Measurements from ENCODE around the gene TMEM248.
A peak's percentile ranks its signal among the peaks of the same experiment; 100 is the strongest.
"Not testable (repeated sequence)": the region's sequence is repeated elsewhere in the genome, so short reads cannot be mapped to it uniquely, and the experiment has no call there.

TMEM248 gene

DNA sequence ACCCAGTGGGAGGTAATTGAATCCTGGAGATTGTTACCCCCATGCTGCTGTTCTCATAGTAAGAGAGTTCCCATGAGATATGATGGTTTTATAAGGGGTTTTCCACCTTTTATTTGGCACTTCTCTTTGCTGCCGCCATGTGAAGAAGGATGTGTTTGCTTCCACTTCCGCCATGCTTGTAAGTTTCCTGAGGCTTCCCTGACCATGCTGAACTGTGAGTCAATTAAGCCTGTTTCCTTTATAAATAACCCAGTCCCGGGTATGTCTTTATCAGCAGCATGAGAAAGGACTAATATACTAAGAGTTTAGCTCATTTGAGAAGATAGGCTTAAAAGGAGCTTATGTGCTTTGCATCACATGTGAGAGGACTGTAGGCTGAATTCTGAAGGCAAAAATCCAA is 29.3 kb downstream of the TMEM248 start:
- DNase-seq (ENCODE audit: low read depth in 2 of 2): no peak

DNA sequence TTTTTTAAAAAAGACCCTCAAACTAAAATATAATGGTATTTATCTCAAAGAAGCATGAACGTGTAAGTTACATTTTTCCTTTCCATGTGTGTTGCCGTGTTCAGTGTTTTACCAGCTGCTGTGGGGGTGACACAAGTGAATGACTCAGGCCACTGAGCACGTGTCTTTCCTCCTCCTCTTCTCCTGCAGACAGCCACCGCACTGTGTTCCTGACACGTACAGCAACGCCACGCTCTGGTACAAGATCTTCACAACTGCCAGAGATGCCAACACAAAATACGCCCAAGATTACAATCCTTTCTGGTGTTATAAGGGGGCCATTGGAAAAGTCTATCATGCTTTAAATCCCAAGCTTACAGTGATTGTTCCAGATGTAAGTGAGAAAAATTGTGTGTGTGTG is 29.7 kb downstream of the TMEM248 start:
- DNase-seq (ENCODE audit: low read depth in 2 of 2): no peak

DNA sequence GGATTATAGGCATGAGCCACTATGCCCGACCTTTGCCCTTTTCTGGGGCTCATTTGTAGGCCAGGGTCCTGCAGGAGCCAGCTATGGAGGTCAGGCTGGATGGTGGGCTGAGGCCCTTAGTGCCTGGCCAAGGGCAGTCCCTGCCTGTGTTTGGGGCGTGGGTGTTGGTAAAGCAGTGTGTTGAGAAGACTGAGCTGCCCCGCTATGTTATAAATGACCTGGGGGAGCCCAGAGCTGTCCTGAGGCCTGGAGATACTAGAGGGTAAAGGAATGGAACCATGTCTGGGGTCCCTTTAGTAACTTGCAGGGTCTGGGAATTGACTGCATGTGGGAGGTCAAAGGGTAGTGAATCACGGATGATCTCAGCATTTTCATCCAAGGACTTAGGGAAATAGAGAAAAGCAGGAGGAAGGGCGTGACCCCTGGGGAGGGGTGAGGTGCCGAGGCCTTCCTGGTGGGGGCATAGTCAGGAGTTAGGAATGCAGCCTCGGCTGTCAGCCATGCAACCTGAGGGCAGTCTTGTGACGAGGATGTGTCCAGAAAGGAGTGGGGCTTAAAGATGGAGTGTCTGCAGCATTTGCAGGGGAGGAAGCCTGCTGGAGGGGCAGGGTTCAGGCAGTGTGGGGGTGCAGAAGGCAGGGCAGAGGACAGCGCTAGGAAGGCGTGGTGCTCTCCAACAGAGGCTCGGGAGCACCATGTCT is 31.5 kb downstream of the TMEM248 start:
- DNase-seq (ENCODE audit: low read depth in 2 of 2): no peak

DNA sequence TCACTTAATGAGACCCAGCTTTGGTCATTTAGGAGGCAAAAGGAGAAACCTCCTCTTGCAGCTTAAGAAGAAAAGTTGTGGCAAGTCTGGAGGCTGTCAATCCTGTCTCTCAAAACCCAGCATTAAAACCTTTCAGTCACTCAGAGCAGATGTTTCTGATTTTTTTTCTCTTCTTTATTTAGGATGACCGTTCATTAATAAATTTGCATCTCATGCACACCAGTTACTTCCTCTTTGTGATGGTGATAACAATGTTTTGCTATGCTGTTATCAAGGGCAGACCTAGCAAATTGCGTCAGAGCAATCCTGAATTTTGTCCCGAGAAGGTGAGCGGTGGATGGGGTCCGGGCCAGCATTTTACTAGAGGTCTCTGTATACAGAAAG is 32.0 kb downstream of the TMEM248 start:
- no peak for DNase-seq (ENCODE audit: low read depth in 2 of 2)

DNA sequence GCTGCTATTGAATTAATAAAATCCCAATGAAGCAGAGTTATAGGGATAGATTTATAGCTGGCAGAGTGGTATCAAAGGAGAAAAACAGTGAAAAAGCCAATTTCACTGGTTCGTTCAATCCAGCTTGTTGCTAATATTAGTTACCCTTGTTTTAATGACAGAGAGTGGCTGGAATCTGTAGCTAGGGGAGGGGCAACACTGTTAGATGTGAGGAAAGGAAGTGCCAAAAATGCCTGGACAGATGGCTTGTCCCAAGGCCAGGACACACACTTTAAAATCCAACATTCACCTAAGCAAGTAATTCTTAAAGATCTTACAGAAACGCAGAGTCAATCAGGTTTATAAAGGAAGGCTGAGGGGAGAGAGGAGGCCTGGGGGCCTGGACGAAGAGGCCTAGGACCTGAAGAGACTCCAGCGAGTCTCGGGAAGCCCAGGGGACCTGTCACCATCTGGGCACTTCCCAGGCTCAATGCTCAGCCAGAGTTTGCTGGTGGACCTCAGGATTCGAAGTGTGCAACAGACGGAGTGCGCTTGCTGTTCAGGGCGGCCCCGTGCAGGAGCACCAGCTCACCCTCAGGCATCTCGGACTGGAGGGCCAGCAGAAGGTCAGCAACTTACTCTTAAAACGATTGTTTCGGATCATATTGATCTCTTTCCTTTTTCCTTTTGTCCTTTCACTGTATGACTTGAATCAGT is 36.7 kb downstream of the TMEM248 start:
- no peak for DNase-seq (ENCODE audit: low read depth in 2 of 2)

DNA sequence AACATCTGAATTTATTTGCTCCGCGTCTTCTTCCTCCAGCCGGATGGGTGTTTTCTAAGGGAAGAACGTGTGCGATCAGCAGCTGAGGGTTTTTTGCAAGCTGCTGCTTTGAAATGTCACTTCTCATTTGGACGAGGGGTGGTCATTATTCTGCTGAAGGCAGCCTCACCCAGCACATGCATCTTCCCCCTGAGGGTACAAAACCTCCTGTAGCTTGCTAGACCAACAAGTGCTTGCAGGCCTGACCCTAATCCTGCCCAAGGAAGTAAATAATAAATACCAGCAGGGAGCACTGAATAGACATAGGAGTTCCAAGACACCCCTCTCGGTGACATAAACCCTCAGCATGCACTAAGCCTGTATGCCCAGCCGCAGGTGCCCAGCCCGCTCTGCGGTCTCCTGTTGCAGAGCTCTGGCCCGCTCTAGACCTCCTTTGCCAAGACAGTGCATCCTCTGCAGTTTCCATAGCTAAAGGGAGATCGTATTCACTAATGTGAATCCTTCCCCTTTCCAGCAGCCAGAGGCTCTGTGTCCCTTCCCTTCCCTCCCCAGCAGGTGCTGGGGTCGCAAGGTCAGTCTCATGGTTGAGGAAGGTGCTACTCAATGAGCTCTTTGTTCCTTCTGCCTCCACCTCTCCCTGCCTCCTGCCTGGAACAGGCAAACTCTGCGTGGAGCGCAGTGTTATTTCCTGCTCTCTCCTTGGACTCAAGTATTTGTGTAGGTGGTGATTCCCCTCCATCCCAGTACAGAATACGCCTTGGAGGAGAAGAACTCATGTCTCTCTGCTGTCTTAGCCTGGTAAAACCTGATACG is 37.7 kb downstream of the TMEM248 start:
- DNase-seq (ENCODE audit: low read depth in 2 of 2): no peak

DNA sequence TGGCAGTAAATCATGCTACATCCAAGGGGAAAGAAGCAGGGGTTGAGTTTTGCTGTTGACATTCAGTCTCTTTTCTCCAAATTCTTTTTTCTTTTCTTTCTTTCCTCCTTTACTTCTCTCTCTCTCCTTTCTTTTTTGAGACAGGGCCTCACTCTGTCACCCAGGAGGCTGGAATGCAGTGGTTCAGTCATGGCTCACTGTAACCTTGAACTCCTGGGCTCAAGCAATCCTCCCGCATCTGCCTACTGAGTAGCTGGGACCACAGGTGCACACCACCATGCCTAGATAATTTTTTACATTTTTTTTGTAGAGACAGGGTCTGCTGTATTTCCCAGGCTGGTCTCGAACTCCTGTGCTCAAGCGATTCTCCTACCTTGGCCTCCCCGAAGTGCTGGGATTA is 39.2 kb downstream of the TMEM248 start:
- DNase-seq (ENCODE audit: low read depth in 2 of 2): no peak

DNA sequence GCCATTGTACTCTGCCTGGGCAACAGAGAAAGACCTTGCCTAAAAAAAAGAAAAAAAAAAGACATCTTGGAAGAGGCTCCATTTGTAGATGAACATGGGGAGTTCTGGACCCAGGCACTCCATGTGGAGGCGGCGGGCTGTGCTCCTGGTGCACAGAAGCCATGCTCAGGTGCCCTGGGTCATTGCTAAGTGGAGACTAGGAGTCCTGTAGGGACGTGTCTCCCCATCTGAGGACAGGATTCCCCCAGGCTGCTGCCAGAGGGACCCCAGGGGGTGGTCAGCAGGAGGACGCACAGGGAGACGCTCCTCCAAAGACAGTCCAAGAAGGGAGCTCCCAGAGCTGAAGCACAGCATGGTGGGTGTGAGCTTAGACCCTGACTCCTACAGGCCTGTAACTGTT is 40.1 kb downstream of the TMEM248 start:
- DNase-seq (ENCODE audit: low read depth in 2 of 2): no peak

DNA sequence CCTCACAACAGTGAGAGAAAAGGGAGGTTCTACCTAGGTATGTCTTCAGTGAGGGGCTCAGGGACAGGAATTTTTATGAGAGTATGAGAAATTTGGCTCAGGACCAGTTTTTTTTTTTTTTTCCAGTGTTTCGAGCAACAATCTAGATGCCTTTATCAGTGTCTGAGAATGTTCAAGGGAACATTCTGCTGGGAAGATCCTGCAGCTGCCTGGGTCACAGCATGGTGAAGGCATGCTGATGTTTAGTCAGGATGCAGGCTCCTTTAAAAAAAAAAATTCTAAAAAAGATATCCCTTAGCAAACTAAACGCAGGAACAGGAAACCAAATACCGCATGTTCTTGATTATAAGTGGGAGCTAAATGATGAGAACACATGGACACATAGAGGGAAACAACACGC is 43.4 kb downstream of the TMEM248 start:
- DNase-seq (ENCODE audit: low read depth in 2 of 2): no peak

DNA sequence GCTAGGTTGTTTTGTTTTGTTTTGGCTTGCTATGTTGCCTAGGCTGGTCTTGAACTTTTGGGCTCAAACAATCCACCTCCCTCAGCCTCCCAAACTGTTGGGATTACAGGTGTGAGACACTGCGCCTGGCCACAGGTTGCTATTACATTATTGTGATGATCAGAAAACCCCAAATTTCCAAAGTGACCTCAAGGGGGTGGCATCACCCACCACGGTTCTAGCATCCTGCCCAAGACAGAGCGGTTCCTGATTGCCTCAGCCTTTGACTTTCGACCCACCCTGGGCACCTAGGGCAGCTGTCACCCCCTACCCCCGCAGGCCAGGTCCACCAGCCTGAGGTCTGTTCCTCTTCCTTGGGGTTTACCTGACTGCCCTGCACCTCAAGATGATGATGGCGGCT is 46.0 kb downstream of the TMEM248 start:
- no peak for DNase-seq (ENCODE audit: low read depth in 2 of 2)

DNA sequence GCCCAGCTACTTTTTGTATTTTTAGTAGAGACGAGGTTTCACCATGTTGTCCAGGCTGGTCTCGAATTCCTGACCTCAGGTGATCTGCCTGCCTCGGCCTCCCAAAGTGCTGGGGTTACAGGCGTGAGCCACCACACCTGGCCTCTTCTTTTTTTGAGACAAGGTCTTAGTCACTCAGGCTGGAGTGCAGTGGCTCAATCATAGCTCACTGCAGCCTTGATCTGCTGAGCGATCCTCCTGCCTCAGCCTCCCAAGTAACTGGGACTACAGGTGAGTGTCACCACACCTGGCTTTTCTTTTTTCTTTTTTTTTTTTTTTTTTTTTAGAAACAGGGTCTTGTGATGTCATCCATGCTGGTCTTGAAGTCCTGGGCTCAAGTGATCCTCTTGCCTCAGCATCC is 48.0 kb downstream of the TMEM248 start:
- DNase-seq (ENCODE audit: low read depth in 2 of 2): not testable (repeated sequence)

DNA sequence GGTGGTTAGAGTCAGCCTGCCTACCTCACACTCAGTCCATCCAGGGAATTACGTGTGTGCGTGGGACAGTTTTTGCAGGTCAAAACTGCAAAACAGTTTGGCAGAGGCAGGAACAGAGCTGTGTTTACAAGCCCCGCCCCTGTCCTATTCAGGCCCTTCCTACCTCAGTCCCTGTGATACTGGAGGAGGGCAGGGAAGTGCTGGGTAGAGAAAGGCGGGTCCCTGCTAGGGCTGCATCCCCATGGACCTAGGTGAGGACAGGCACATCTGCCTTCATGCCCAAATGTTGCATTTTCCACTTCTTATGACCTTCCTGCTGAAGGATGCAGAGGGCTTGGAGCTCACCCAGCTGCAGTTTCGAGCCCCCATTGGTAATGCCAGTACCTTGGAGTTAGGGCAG is 49.3 kb downstream of the TMEM248 start:
- DNase-seq (ENCODE audit: low read depth in 2 of 2): no peak

DNA sequence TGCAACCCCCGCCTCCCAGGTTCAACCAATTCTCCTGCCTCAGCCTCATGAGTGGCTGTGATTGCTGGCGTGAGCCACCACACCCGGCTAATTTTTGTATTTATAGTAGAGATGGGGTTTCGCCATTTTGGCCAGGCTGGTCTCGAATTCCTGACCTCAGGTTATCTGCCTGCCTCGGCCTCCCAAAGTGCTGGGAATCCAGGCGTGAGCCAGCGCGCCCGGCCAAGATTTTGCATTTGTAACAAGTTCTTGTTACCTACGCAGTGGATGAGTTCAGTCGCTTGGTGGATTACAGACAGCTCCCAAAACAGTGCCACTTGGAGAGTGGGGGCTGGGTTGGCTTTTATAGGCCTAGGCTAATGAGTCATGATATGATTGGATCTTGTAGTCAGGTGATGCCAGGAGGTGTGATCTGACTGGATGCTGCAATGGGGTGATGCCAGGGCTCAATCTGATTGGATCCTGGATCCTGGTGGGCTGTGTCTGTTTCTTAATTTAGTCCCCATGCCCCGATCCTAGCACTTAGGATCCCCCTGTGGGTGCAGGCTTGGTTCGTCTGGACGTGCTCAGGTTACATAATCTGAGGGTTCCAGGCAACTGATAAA is 54.1 kb downstream of the TMEM248 start:
- DNase-seq (ENCODE audit: low read depth in 2 of 2): no peak

DNA sequence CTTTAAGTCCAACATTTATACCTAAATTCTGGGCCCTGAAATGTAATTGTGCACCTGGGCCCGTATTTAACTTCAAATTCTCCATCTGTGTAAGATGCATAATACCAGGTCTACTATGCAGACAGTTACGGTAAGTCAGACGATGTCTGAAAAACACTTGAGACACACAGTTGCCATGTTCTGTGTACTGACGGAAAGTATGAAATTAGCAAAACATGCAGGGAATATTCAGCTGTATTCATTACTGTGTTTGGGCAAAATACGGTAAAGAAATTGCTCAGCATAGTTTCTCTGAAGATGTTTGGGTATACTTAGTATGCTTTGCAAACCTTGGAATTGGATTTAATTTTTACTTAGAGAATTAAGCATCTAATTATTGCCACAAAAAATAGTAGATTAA is 57.3 kb downstream of the TMEM248 start:
- DNase-seq (ENCODE audit: low read depth in 2 of 2): not testable (repeated sequence)

DNA sequence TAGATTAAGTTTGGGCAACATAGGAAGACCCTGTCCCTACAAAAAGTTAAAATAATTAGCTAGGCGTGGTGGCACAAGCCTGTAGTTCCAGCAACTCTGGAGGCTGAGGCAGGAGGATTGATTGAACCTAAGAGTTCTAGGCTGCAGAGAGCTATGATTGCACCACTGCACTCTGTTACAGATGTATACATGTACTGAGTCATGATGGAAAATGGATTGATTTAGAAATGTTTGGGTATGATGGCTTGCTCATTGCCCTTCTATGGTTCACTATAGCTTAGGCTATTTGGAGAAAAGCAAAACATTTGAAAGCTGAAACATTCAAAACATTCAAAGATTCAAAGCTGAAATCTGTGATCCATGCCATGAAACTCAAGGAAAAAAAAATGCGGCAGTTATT is 58.0 kb downstream of the TMEM248 start:
- DNase-seq (ENCODE audit: low read depth in 2 of 2): not testable (repeated sequence)

DNA sequence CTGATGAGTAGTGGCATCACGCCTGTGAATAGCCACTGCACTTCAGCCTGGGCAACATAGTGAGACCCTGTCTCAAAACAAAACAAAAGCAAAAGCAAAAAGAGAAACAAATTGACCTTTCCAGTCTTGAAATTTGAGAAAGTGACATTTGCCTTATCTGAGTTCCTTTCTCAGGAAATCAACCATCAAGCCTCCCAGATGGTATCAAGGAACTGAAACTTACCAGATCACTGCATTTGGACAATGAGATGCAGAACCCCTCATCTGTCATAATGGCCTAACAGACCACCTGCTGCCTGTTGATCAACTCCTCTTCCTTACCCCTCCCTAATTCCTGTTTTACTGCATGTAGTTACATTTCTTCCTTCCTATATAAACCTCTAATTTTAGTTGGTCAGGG is 59.3 kb downstream of the TMEM248 start:
- DNase-seq (ENCODE audit: low read depth in 2 of 2): not testable (repeated sequence)

DNA sequence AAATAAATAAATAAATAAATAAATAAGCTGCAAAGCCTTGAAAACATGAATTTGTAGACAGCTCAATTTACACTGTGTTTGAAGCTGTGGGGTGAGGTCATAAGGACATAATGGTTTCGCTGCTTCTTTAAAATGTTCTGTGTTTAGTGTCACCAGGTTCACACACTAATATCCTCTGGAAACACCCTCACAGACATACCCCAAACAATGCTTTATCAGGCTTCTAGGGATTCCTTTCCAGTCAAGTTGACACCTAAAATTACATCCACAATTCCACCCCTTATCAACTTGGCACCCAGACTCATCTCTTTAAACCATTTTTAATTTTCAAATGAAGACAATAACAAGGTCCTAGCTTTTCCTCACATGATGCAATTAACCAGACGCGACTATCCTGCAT is 68.5 kb downstream of the TMEM248 start:
- not testable (repeated sequence) for DNase-seq (ENCODE audit: low read depth in 2 of 2)

DNA sequence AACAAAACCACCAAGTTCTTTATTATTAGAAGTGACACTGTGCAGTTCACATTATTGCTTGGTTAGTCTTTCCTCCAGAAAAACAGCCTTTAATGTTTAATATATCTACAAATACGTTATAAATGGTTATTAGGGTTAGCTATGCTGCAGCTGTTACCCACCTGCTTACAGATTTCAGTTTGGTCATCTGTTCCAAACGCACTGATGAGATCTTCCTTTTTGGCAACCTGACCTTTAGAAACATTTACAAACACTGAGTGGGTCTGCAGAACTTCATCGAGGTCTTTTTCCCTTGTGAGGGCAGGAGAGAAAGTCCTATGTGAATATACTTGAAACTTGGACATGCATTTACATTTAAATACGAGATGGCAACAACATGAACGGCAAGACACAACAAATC is 73.0 kb downstream of the TMEM248 start:
- DNase-seq (ENCODE audit: low read depth in 2 of 2): not testable (repeated sequence)

DNA sequence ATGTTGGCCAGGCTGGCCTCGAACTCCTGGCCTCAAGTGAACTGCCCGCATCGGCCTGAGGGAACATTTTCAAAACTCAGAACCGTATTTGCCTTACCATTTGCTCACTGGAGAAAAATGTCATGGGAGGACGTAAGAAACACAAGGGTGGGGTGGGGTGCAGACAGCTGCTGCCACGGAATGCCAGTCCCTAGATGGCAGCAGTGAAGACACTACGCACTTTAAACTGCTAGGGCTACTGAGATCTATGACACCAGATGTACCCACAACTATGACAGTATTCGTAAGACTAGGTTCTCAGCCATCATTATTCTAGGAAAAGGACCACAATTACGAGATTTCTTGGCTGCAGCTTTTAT is 73.6 kb downstream of the TMEM248 start:
- DNase-seq (ENCODE audit: low read depth in 2 of 2): peak; percentile 15 to 22

DNA sequence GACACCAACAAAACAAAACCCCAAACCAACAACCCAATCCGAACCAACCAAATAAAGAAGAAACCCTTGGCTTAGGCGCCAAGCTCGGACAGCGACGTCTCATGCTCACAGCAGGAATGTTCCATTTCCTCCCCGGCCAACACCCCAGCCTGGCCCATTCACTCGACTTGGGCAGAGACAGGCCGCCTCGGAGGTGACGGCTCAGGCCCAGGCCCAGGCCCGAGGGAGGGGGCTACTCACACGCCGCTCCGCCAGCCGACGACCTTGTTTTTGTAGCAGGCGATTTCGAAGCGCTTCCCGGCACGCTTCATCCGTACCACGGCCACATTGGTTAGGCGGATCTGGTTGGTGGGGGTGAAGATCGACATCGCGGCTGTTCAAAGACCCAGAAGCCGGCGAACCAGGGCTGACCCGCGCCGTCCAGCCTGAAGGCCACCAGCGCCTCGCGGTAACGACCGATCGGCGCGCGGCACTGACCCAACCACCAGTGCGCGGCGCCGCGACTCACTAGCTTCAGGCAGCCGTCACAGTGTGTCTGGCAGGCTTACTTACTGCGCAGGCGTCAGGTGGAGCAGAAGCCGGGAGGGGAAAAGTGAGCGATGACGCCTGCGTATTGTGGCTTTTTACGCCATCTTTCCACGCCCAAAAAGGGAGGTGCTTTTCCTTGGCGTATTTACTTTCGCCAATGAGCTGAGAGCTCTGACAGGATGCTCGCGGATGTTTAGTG is 74.2 kb downstream of the TMEM248 start, which contains the start of gene SBDS:
Gene SBDS (minus strand): TSS at position 537 of the 727 bp plus-strand sequence. CDS start 169 bp downstream, at position 368.
- DNase-seq (ENCODE audit: low read depth in 2 of 2): peak; percentile 82

DNA sequence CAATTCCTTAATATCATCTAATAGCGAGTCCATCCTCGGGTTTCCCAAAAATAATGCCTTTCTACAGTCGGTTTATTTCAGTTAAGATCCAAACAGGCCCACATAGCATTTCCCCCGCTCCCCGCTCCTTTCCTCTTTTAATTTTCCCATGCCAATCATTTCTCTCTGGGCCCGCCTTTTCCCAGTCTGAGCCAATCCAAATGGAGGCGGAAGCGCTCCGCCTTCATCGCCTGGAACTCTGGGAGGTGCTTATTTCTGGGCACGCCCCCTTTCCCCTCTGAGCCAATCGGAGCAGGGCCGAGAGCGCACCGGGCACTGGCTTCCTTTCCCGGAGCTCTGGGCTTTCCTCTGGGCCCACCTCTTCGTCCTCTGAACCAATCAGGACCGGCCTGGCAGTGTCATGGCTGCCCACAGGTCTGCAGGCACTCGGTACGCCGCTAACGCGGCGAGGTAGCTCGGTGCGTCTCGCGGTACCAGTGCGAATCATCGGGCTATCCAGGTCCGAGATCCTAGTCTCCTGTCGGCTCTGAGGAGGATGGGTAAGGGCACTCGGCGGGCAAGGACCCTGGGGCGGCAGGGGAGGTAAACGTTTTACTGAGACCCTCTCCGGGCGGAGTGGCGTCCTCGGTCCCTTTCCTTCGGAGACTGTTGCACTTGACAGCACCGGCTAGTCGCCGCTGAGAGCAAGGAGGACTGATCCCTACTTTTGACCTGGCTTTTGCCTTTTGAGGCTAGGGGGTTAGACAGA is 75.6 kb downstream of the TMEM248 start, which contains the start of gene TYW1:
Gene TYW1 (plus strand): TSS at position 390 of the 748 bp plus-strand sequence. CDS start 146 bp downstream, at position 536.
- DNase-seq (ENCODE audit: low read depth in 2 of 2): peak; percentile 97
